Esophagus (tissue), 2 donors: ENCODE measurements around the gene ZNF556. TPM values are rescaled to one million over a fixed set of nuclear protein-coding genes. Genes with fewer than 3 reads are reported as not detected.
A peak's percentile ranks its signal among the peaks of the same experiment; 100 is the strongest.

Experiments used
- H3K27ac ChIP-seq, 2 donors: one replicate each; pipeline ENCODE4 v1.5.1; 2013; ENCODE audit warnings: low read depth in 2 of 2, mild to moderate bottlenecking in 2 of 2, inconsistent platforms in 1 of 2, low read length in 1 of 2, moderate library complexity in 1 of 2
- H3K27me3 ChIP-seq, 2 donors: one replicate each; pipeline ENCODE4 v1.6.1; 2013; ENCODE audit warnings: low read length in 2 of 2, control low read depth in 1 of 2, mild to moderate bottlenecking in 1 of 2; ENCODE audit not compliant: insufficient read depth in 2 of 2, control insufficient read depth in 1 of 2
- H3K36me3 ChIP-seq, 2 donors: one replicate each; pipeline ENCODE4 v1.6.1; 2013; ENCODE audit warnings: low read length in 1 of 2; ENCODE audit not compliant: control insufficient read depth in 2 of 2, insufficient read depth in 2 of 2
- H3K4me1 ChIP-seq, 2 donors: one replicate each; pipeline ENCODE4 v1.6.1; 2013; ENCODE audit warnings: low read length in 1 of 2; ENCODE audit not compliant: control insufficient read depth in 2 of 2, insufficient read depth in 2 of 2
- H3K4me3 ChIP-seq, 2 donors: one replicate each; pipeline ENCODE4 v1.5.1; 2013; ENCODE audit warnings: low read length in 2 of 2, mild to moderate bottlenecking in 2 of 2, low read depth in 1 of 2, moderate library complexity in 1 of 2
- H3K9me3 ChIP-seq, 2 donors: one replicate each; pipeline ENCODE4 v1.6.1; 2013; ENCODE audit warnings: mild to moderate bottlenecking in 2 of 2, low read depth in 1 of 2, low read length in 1 of 2, moderate library complexity in 1 of 2; ENCODE audit not compliant: control insufficient read depth in 2 of 2, insufficient read depth in 1 of 2
- WGBS, 2 donors: extraction: QIAGEN DNeasy Blood & Tissue Kit; methylation state at CpG; one replicate each; pipeline ENCODE4 v1.1.7; 2013; 5-methylcytosine and 5-hydroxymethylcytosine counted together
- polyA plus RNA-seq, 2 donors: library from polyadenylated mRNA; stranded (reverse); fragments of 200-250 nt; gene quantifications; one replicate each; pipeline ENCODE4 v1.2.3, GENCODE V29; 2013
- donor health status: healthy with polysubstance abuse.
- donor health status: Bipolar disorder and iron deficiency.

ZNF556 gene
- polyA plus RNA-seq, 2 donors = 0.49 to 0.78 TPM

DNA sequence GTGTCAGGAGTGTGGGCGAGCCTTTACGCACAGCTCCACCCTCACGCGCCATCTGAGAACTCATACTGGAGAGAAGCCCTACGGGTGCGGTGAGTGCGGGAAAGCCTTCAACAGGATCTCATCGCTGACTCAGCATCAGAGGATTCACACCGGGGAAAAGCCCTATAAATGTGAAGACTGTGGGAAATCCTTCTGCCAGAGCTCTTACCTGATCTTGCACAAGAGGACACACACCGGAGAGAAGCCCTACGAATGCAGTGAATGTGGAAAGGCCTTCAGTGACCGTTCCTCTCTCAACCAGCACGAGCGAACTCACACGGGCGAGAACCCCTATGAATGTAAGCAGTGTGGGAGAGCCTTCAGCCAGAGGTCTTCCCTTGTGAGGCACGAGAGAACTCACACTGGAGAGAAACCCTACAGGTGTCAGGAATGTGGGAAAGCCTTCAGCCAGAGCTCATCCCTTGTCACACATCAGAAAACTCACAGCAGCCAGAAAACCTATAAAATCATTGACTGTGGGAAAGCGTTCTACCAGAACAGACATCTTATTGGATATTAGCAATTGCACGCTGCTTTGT, 32.8 kb upstream of the ZNF556 start:
- H3K27me3 ChIP-seq = no peaks in the 10 kb centered on the region
- no peak overlapping the region for H3K4me3 ChIP-seq
- peaks cover 22 to 37% of the 10 kb centered on the region in 2 donors for H3K9me3 ChIP-seq
- WGBS, 2 donors = 96 to 98% methylated on average over 19 of the region's 19 CpGs
- H3K36me3 ChIP-seq = peaks cover 13 to 19% of the 10 kb centered on the region in 2 donors
- no peak overlapping the region for H3K27ac ChIP-seq
- H3K4me1 ChIP-seq = no peaks in the 10 kb centered on the region

DNA sequence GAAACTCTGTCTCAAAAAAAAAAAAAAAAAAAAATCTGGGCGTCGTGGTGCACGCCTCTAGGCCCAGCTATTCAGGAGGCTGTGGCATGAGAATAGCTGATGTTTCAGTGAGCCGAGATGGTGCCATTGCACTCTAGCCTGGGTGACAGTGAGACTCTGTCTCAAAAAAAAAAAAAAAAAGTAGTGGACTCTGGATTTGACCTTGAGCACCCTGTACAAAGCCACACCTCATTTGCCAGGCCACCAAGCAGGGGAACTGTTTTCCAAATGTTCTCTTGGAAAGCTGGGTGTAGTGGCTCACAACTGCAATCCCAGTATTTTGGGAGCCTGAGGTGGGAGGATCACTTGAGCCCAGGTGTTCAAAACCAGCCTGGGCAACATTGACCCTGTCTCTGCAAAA, 29.7 kb upstream of the ZNF556 start:
- H3K27ac ChIP-seq = no peak overlapping the region
- H3K4me1 ChIP-seq = peaks cover 0 to 5% of the 10 kb centered on the region in 2 donors
- H3K4me3 ChIP-seq = no peak overlapping the region
- 84 to 89% methylated on average over 4 of the region's 4 CpGs for WGBS, 2 donors
- H3K27me3 ChIP-seq = no peaks in the 10 kb centered on the region
- H3K9me3 ChIP-seq = peaks cover 22 to 32% of the 10 kb centered on the region in 2 donors
- peaks cover 9 to 17% of the 10 kb centered on the region in 2 donors for H3K36me3 ChIP-seq

DNA sequence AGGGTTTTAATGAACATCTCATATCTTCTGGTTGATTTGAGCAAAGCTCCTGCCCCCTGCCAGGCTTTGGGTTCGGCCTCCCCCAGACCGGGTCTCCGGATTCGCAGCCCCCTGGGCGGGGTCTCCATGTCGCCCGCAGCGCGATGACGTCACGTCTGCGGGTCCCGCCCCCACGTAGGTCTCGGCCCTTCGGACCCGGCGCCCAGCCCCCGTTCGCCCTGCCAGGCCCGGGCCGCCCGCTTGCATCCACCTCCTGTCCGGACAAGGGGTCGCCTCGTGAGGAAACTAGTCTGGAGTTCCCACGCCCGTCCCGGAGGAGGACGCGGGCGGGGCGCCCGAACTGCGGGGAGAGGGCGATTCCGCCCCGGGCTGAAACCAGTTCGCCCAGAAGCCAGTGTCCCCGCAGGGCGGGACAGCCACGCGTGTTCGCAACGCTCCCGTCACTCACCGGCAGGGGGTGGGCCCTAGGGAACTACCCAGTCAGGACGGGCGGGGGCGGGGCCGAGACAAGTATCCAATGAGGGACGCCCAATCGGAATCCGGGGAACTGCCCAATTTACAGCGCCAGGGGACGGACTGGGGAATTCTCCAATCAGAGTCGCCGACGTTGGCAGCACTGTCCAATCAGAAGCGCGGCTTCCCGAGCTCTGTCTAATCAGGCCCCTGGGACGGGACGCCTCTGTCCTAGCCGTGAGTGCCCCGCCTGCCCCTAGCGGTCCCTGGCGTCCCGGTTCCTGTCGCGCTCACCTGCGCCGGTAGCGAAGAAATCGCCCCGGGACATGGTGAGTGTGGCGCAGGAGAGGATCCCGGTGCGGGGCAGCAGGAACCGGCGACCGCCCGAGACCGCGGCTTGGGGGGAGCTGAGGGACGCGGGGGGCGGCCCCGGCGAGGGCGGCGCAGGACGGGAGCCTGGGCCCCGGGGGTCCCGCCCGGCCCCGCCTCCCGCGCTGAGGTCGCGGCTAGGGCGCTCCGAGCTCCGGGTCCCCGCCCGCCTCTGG, 26.0 kb upstream of the ZNF556 start, which contains the start of gene ZNF555:
Gene ZNF555 (plus strand): TSS at position 682 of the 998 bp plus-strand sequence. CDS start 98 bp downstream, at position 780.
- Histone ChIP-seq H3K4me3 (peak within 1 kb of the TSS; percentile 73 to 79), H3K9me3 (peaks cover 0 to 4% of the 10 kb centered on the region in 2 donors), H3K27me3 (no peaks in the 10 kb centered on the region), H3K36me3 (peaks cover 0 to 3% of the 10 kb centered on the region in 2 donors), H3K4me1 (peaks cover 2 to 5% of the 10 kb centered on the region in 2 donors), H3K27ac (peak within 1 kb of the TSS; percentile 87 to 92)
- WGBS, 2 donors = 0% methylated on average over 94 to 106 of the region's 106 CpGs

DNA sequence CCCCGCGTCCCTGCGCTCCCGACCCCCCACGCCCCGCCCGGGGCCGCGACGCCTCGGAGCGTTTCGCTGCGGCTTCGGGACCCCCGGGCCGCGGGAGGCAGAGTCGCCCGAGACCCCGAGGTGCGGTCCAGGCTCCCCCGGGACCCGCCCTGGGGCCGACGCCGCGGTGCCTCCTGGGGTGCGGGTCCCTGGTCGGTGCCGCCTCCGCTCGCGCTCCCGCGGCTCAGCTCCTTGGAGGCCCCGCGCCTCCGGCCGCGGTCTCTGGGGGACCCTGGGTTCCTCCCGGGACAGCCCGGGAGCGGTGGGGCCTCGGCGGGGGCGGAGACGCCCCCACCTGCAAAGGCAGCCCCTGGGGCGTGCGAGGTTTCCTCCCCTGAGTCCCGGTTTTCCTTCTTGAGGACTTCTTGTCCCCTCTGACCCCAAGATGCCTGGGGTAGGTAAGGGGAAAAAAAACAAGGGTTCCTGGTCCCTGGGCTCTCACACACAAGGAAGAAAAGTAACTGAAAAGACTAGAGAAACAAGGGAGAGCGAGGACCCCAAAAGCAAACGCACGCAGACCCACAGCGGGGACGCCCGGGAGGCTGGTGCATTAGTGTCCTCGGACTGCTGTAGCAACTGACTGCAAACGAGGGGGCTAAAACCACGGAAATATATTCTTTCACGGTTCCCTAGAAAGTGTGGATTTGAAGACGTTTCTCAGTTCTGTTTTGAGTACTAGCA, 25.1 kb upstream of the ZNF556 start:
- no peaks in the 10 kb centered on the region for H3K9me3 ChIP-seq
- H3K27ac ChIP-seq = peak overlapping the region in 1 of 2 donors; percentile 71
- peaks cover 0 to 4% of the 10 kb centered on the region in 2 donors for H3K36me3 ChIP-seq
- WGBS, 2 donors = 3% methylated on average over 41 to 62 of the region's 62 CpGs
- H3K4me1 ChIP-seq = peaks cover 2 to 5% of the 10 kb centered on the region in 2 donors
- peak overlapping the region; percentile 73 to 79 for H3K4me3 ChIP-seq
- H3K27me3 ChIP-seq = no peaks in the 10 kb centered on the region

DNA sequence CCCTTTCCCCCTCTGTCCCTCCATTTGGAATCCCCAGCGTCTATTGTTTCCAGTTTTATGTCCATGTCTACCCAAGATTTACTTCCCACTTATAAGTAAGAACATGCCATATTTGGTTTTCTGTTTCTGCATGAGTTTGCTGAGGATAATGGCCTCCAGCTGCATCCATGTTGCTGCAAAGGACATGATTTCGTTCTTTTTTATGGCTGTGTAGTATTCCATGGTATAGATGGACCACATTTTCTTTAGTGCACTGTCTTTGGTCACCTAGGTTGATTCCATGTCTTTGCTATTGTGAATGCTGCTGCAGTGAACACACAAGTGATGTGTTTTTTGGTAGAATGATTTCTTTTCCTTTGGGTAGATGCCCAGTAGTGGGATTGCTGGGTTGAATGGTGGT, 22.0 kb upstream of the ZNF556 start:
- H3K4me1 ChIP-seq = peaks cover 2 to 5% of the 10 kb centered on the region in 2 donors
- H3K27me3 ChIP-seq = no peaks in the 10 kb centered on the region
- H3K4me3 ChIP-seq = no peak overlapping the region
- peaks cover 0 to 4% of the 10 kb centered on the region in 2 donors for H3K36me3 ChIP-seq
- H3K9me3 ChIP-seq = no peaks in the 10 kb centered on the region
- WGBS, 2 donors = 94 to 97% methylated on average over 2 of the region's 2 CpGs
- H3K27ac ChIP-seq = no peak overlapping the region

DNA sequence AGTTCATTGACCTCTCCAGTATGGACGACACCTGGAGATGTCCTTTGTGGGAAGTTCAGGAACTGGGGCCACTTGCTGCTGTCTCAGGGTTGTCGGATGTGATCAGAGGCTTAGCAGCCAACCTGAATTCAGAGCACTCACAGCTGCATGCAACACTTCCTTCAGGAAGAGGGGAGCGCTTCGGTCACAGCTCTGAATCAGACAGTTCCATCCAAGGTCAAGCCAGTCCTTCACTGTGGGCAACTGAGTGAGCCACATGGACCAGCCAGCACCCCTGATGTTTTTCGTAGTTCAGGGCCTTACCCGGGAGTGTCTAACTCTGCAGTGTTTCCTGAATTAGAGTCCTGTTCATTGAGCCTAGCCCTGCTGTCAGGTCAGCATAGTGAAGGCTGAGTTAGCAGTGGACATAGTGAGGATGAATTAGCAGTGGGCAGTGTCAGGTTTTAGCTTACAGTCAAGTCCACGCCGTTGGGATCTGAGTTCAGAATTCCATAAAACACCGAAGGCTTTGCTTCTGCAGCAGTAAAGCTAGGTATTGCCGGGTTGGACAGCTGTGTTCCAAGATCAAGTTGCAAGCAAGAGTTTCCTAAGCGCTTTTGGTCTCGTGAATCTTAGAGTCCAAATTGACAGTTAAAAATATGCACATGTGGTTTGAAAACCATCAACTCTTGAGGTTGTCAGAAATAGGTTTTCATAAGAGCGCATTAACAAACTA, 20.8 kb upstream of the ZNF556 start:
- Histone ChIP-seq H3K27ac (no peak overlapping the region), H3K27me3 (no peaks in the 10 kb centered on the region), H3K4me1 (peaks cover 2 to 5% of the 10 kb centered on the region in 2 donors), H3K9me3 (no peaks in the 10 kb centered on the region), H3K36me3 (peaks cover 0 to 4% of the 10 kb centered on the region in 2 donors), H3K4me3 (no peak overlapping the region)
- WGBS, 2 donors = 90% methylated on average over 13 of the region's 13 CpGs

DNA sequence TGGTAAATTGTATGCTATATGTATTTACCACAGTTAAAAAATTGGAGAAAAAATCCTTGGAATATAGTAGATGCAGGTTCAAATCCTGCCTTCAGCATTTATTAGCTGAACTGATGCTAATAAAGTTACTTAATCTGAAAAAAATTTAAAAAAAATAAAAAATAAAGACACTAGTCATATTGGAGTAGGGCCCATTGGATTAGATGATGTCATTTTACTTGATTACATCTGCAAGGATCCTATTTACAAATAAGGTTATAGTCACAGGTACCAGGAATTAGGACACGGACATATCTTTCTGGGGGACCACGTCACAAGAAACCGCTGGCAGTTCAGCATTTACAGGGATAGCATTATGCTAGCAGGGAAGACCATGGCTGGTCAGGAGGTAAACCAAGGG, 19.6 kb upstream of the ZNF556 start:
- Histone ChIP-seq H3K9me3 (peaks cover 0 to 3% of the 10 kb centered on the region in 2 donors), H3K27ac (no peak overlapping the region), H3K36me3 (peaks cover 7 to 10% of the 10 kb centered on the region in 2 donors), H3K4me3 (no peak overlapping the region), H3K4me1 (peaks cover 0 to 2% of the 10 kb centered on the region in 2 donors), H3K27me3 (no peaks in the 10 kb centered on the region)
- WGBS, 2 donors = 96 to 98% methylated on average over 3 of the region's 3 CpGs

DNA sequence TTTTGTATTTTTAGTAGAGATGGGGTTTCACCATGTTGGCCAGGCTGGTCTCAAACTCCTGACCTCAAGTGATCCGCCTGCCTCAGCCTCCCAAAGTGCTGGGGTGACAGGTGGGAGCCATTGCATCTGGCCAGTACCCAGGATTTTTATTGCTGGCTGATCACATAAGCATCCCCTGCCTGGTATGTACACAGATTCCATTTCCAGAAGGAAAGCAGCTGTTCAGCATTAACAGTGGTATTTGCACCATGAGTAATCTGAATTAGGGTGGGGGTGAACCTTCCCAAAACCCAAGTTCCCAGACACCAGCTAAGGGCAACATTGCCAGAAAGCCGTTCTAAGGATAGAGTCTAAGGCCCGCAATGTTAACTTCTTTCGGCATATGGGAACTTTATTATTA, 18.5 kb upstream of the ZNF556 start:
- peaks cover 3 to 11% of the 10 kb centered on the region in 2 donors for H3K9me3 ChIP-seq
- no peaks in the 10 kb centered on the region for H3K4me1 ChIP-seq
- no peak overlapping the region for H3K4me3 ChIP-seq
- no peaks in the 10 kb centered on the region for H3K27me3 ChIP-seq
- no peak overlapping the region for H3K27ac ChIP-seq
- H3K36me3 ChIP-seq = peaks cover 17% of the 10 kb centered on the region in 2 donors
- 75 to 82% methylated on average over 4 of the region's 4 CpGs for WGBS, 2 donors
